LNCAP (cell line): Measurements from ENCODE around the gene CILP.

Source experiments
- TF ChIP-seq, protein P1 (sequence below): fragments of 450-650 bp; IDR thresholded peaks from 2 replicates; pipeline ENCODE4 v1.5.1; 2017; ENCODE audit warnings: mild to moderate bottlenecking

CILP gene

DNA sequence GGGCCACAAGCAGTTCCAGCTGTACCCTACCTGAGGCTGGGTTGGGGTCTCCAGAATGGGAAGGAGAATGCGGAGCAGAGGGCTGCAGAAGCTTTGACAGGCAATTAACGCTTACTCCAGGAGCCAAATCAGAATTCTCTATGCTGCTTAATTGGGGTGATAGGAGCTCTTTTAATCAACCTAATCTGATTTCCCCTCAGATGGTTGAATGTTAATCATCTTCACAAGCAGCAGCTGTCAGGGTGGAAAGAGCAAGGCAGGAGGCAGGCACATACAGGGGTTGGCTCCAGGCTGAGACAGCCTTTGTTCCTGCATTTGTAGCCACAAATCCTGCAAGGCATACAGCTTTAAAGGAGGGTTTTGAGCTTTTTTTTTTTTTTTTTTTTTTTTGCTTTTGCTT is 2.6 kb downstream of the CILP start:
- TF ChIP-seq, protein P1, sequence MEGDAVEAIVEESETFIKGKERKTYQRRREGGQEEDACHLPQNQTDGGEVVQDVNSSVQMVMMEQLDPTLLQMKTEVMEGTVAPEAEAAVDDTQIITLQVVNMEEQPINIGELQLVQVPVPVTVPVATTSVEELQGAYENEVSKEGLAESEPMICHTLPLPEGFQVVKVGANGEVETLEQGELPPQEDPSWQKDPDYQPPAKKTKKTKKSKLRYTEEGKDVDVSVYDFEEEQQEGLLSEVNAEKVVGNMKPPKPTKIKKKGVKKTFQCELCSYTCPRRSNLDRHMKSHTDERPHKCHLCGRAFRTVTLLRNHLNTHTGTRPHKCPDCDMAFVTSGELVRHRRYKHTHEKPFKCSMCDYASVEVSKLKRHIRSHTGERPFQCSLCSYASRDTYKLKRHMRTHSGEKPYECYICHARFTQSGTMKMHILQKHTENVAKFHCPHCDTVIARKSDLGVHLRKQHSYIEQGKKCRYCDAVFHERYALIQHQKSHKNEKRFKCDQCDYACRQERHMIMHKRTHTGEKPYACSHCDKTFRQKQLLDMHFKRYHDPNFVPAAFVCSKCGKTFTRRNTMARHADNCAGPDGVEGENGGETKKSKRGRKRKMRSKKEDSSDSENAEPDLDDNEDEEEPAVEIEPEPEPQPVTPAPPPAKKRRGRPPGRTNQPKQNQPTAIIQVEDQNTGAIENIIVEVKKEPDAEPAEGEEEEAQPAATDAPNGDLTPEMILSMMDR: no peak

DNA sequence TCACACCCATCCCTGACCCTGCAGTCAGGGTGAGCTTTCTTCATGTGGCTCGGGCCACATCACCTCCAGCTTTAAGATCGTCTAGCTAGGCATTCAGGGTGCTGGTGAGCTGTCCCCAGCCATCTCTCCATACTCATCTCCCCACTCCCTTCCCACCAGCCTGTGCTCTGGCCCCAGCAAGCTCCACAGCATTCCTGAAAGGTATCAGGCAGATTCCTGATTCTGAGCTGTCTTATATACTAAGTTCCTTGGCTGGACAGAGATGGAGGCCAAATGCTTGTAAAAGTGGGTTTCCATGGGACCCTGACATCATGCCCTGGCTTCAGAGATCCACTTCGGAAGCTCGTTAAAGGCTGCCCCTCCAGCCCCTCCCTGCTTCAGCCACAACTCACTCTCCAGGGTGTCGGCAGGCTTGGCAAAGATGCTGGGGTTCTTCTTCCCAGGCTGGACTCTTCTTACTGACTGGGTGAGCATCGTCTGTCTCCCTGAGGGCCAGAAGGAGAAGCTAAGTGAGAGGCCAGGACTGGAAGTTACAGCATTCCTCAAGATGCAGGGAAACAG is 3.9 kb downstream of the CILP start:
- TF ChIP-seq, protein P1: no peak

DNA sequence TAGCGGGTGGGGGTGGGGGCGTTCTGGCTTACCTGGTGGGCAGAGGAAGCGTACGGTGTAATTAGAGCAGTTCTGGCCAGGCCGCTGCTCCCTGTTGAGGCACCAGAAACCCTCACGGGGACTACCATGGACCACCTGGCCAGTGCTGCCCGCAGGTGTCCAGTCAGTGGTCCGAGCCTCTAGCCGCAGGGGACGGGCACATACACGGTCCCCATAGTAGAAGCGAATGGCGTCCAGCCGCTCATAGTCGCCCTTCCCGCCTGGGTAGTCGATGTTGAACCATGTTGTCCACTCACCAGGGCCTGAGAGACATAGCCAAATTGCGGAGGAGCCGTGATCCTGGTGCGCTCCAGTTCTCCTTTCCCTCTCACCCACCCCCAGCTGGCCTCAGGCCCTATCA is 4.5 kb downstream of the CILP start:
- TF ChIP-seq, protein P1: no peak

DNA sequence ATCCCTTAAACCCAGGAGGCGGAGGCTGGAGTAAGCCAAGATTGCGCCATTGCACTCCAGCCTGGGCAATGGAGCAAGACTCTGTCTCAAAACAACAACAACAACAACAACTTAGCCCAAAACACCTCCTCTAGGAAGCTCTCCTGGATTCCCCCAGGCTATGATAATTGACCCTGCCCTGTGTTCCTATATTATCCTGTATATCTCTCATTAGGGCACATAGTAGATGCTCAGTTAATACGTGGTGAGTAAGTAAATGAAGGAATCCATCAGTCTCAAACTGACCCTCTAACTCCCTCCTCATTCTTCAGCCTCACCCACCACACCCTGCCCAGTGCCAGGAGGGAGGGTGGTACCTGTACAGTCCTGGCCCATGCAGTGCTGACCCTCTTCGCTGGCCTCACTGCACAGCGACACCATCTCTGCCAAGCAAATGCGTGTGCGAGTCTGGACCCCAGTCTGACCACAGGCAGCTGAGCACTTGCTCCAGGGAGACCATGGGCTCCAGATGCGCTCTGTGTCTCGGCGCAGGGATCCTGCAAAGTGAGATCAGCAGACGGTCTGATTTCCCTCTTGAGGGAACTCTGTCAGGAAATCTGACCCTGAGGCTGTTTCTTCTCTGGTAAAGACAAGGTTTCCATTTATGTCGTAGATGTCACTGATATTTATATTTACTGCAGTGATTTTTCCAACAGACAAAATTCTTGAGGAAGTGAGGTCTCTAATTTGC is 6.2 kb downstream of the CILP start:
- TF ChIP-seq, protein P1: no peak

DNA sequence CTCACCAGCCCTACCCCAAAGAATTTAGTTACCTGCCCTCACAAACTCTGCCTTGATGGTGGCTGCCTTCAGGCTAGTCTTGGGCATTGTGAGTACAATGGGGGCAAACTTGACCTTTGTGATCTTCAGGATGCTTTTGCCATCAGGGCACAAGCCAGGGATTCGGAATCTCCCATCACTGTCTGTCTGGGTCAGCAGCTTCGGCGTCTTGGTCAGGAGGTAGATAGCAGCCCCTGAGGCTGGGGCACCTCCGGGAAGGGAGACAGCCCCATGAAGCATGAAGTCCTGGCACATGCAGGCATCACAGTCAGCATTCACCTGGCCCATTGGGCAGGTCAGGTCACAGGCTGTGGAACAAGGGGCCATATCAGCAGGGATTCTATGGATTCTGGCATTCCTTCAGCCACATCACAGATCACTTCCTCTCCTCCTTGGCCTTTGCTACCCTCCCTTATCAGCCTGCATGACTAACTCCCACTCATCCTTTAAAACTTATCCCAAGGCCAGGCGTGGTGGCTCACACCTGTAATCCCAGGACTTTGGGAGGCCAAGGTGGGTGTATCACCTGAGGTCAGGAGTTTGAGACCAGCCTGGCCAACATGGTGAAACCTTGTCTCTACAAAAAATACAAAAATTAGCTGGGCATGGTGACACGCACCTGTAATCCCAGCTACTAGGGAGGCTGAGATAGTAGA is 6.9 kb downstream of the CILP start:
- TF ChIP-seq, protein P1: no peak

DNA sequence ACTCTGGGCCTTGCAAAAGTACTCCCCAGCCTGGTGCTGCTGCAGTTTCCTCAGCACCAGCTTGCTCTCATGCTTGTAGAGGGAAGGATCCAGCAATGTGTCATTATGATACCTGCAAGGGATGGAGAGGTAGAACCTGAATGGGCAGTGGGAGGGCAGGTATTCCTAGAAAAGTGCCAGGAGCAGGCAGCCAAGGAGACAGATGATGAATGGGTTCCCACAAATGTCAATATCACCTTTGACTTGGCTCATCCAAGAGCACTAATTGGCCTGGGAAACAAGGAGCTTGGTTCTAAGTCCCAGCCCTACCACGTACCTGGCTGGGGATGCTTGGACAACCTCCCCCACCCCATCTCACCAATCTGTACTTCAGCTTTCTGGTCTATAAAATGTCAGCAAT is 9.4 kb downstream of the CILP start:
- TF ChIP-seq, protein P1: no peak

DNA sequence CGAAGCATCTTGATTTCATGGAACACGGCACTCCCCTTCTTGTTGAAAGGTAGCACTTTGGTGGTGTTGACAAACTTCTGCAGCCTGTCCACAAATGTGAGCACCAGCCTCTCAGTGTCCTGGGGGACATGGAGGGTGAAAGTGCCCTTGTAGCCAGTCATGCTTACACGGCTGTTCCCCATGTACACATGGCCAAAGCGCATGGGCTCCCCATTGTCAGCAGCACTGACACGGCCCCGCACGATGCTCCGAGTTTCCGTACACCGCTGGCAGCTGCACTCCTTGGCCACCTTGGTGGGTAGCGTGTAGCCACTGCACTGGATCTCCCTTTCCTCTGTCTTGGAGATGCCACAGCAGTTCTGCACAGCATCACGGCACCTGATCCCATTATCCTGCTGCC is 12.7 kb downstream of the CILP start:
- TF ChIP-seq, protein P1: no peak
